HEK293 (cell line): Measurements from ENCODE around the gene MICAL3.

Experiments used
- CTCF ChIP-seq: fragments of 450-650 bp; formaldehyde crosslinking; IDR thresholded peaks from 2 replicates; pipeline ENCODE4 v1.5.1; 2016; ENCODE audit warnings: missing biosample characterization, missing genetic modification characterization
- KLF7 ChIP-seq: fragments of 450-650 bp; formaldehyde crosslinking; IDR thresholded peaks from 2 replicates; pipeline ENCODE4 v1.5.1; 2016; ENCODE audit warnings: missing biosample characterization, missing genetic modification characterization, borderline replicate concordance
- ZBTB7A ChIP-seq: fragments of 450-650 bp; formaldehyde crosslinking; IDR thresholded peaks from 2 replicates; pipeline ENCODE4 v1.5.1; 2016; ENCODE audit warnings: low read depth, missing biosample characterization, missing genetic modification characterization
- ZFP41 ChIP-seq: fragments of 450-650 bp; formaldehyde crosslinking; IDR thresholded peaks from 2 replicates; pipeline ENCODE4 v1.5.1; 2016; ENCODE audit warnings: missing biosample characterization, missing genetic modification characterization, borderline replicate concordance
- ZNF121 ChIP-seq: fragments of 450-650 bp; formaldehyde crosslinking; IDR thresholded peaks from 2 replicates; pipeline ENCODE4 v1.5.1; 2016; ENCODE audit warnings: missing biosample characterization, missing genetic modification characterization
- ZNF138 ChIP-seq: fragments of 450-650 bp; formaldehyde crosslinking; IDR thresholded peaks from 2 replicates; pipeline ENCODE4 v1.5.1; 2016; ENCODE audit warnings: missing biosample characterization, missing genetic modification characterization, borderline replicate concordance
- ZNF146 ChIP-seq: fragments of 450-650 bp; formaldehyde crosslinking; IDR thresholded peaks from 2 replicates; pipeline ENCODE4 v1.5.1; 2016; ENCODE audit warnings: missing biosample characterization, missing genetic modification characterization
- ZNF174 ChIP-seq: fragments of 450-650 bp; formaldehyde crosslinking; IDR thresholded peaks from 2 replicates; pipeline ENCODE4 v1.5.0; 2017; ENCODE audit warnings: missing biosample characterization, mild to moderate bottlenecking, missing genetic modification characterization
- ZNF18 ChIP-seq: fragments of 450-650 bp; formaldehyde crosslinking; IDR thresholded peaks from 2 replicates; pipeline ENCODE4 v1.5.1; 2016; ENCODE audit warnings: missing biosample characterization, missing genetic modification characterization
- ZNF184 ChIP-seq: fragments of 450-650 bp; IDR thresholded peaks from 2 replicates; pipeline ENCODE4 v1.5.1; 2018; ENCODE audit warnings: missing biosample characterization, mild to moderate bottlenecking, missing genetic modification characterization
- ZNF311 ChIP-seq: fragments of 450-650 bp; formaldehyde crosslinking; IDR thresholded peaks from 2 replicates; pipeline ENCODE4 v1.5.1; 2017; ENCODE audit warnings: missing biosample characterization, missing genetic modification characterization, borderline replicate concordance
- ZNF510 ChIP-seq: fragments of 450-650 bp; formaldehyde crosslinking; IDR thresholded peaks from 2 replicates; pipeline ENCODE4 v1.5.1; 2018; ENCODE audit warnings: mild to moderate bottlenecking, missing genetic modification characterization, missing biosample characterization; ENCODE audit not compliant: insufficient replicate concordance
- ZNF544 ChIP-seq: fragments of 450-650 bp; formaldehyde crosslinking; IDR thresholded peaks from 2 replicates; pipeline ENCODE4 v1.5.0; 2017; ENCODE audit warnings: missing biosample characterization, missing genetic modification characterization
- ZNF785 ChIP-seq: fragments of 450-650 bp; formaldehyde crosslinking; IDR thresholded peaks from 2 replicates; pipeline ENCODE4 v1.5.1; 2016; ENCODE audit warnings: missing biosample characterization, missing genetic modification characterization

- TF ChIP-seq ZNF121 (tag by site-specific recombination): no peak
- no peak for TF ChIP-seq ZNF785 (tag by site-specific recombination)
- TF ChIP-seq ZNF18 (tag by site-specific recombination): no peak
- TF ChIP-seq ZNF544 (tag by site-specific recombination): no peak
- no peak for TF ChIP-seq ZNF184 (tag by site-specific recombination)
- TF ChIP-seq ZBTB7A (tag by site-specific recombination): no peak
- no peak for TF ChIP-seq ZNF146 (tag by site-specific recombination)
- no peak for TF ChIP-seq CTCF (tag by site-specific recombination)
- no peak for TF ChIP-seq ZNF138 (tag by site-specific recombination)
- TF ChIP-seq ZFP41 (tag by site-specific recombination): no peak
- no peak for TF ChIP-seq KLF7 (tag by site-specific recombination)
- no peak for TF ChIP-seq ZNF174 (tag by site-specific recombination)
- TF ChIP-seq ZNF311 (tag by site-specific recombination): no peak
- no peak for TF ChIP-seq ZNF510 (tag by site-specific recombination)
Observed at GRCh38 chr22:17997456-17997855, 26.9 kb downstream of the MICAL3 start.
